K562 (cell line): ENCODE results near the gene RASAL3. TPM values are rescaled to one million over a fixed set of nuclear protein-coding genes. Genes with fewer than 3 reads are reported as not detected.

Experiments
- ATAC-seq: fragments of 200-7000 bp; cut with Tn5 transposase; 3 replicates; pipeline ENCODE4 v1.9.1; 2020; ENCODE audit warnings: moderate library complexity
- BruUV-seq: library from RNA; stranded (reverse); fragments of 400-500 nt; replicated peaks from 2 replicates; lab custom pipeline; 2021; lab: Mats Ljungman, UMichigan
- CTCF ChIA-PET: fragments of 300-600 bp; formaldehyde crosslinking; extraction: SDS; loops from one replicate; lab custom pipeline; 2021; ENCODE audit warnings: low intra/inter-chr PET ratio; lab: Yijun Ruan, JAX
- POLR2A ChIA-PET: fragments of 300-600, 350-650 bp; sonication (Branson Sonifier 250); formaldehyde crosslinking; extraction: SDS; loops from one replicate; lab custom pipeline; 2021; ENCODE audit warnings: antibody characterized with exemption, inconsistent platforms; lab: Yijun Ruan, JAX
- DNase-seq, 4 experiments: peaks; one replicate each; pipeline versions ENCODE4 v3.0.0 to v3.0.0-alpha.2; 2011 to 2018; ENCODE audit warnings: low spot score in 3 of 4, mixed read lengths in 3 of 4; ENCODE audit errors: extremely low read depth in 1 of 4
- FAIRE-seq: peaks from 2 replicates; lab custom pipeline; 2011; peaks lifted over from hg19 to GRCh38; lab: Jason Lieb, UNC
- H2AFZ ChIP-seq: 2 replicates; pipeline ENCODE4 v1.6.0; 2011; ENCODE audit warnings: low read depth, low read length, control low read depth, inconsistent platforms
- H3K27ac ChIP-seq: fragments of 200-600 bp; 3 replicates; pipeline ENCODE4 v1.8.0; 2011; ENCODE audit warnings: low read depth, mild to moderate bottlenecking, control low read depth, inconsistent platforms, low read length, moderate library complexity, mixed read lengths; ENCODE audit errors: extremely low read depth
- H3K27me3 ChIP-seq, 2 experiments: fragments of 300-600 bp in 1 of 2; 2 replicates in 1 of 2; 3 replicates in 1 of 2; pipeline versions ENCODE4 v1.6.0 to v1.8.0; 2011; ENCODE audit warnings: inconsistent platforms in 2 of 2, low read length in 2 of 2, mild to moderate bottlenecking in 1 of 2, mixed read lengths in 1 of 2, moderate library complexity in 1 of 2; ENCODE audit not compliant: control insufficient read depth in 2 of 2, insufficient read depth in 2 of 2
- H3K36me3 ChIP-seq: fragments of 300-600 bp; 3 replicates; pipeline ENCODE4 v1.8.0; 2011; ENCODE audit warnings: mild to moderate bottlenecking, low read length, inconsistent platforms; ENCODE audit not compliant: control insufficient read depth, insufficient read depth
- H3K4me1 ChIP-seq, 2 experiments: fragments of 200-600 bp in 1 of 2; replicated peaks in 1 of 2; 2 replicates in 1 of 2; 3 replicates in 1 of 2; pipeline versions ENCODE4 v1.5.1 to v1.8.0; 2011; ENCODE audit warnings: inconsistent platforms in 2 of 2, low read length in 2 of 2, mild to moderate bottlenecking in 1 of 2, mixed read lengths in 1 of 2, moderate library complexity in 1 of 2; ENCODE audit not compliant: control insufficient read depth in 2 of 2, insufficient read depth in 2 of 2
- H3K4me2 ChIP-seq: 2 replicates; pipeline ENCODE4 v1.6.1; 2011; ENCODE audit warnings: low read length, control low read depth, inconsistent platforms, mixed read lengths; ENCODE audit not compliant: insufficient read depth
- H3K4me3 ChIP-seq: fragments of 200-600 bp; sonication (generic), shearing (Covaris generic); 2 replicates; pipeline ENCODE4 v1.5.1; 2016; ENCODE audit warnings: control low read depth, inconsistent platforms
- H3K79me2 ChIP-seq: fragments of 200-600 bp; 3 replicates; pipeline ENCODE4 v1.8.0; 2011; ENCODE audit warnings: low read length, inconsistent platforms; ENCODE audit not compliant: control insufficient read depth, insufficient read depth
- H3K9ac ChIP-seq, 2 experiments: 2 replicates each; pipeline versions ENCODE4 v1.6.0 to v1.6.1; 2011; ENCODE audit warnings: low read depth in 2 of 2, low read length in 2 of 2, control low read depth in 1 of 2, inconsistent platforms in 1 of 2, mild to moderate bottlenecking in 1 of 2, mixed read lengths in 1 of 2; ENCODE audit not compliant: insufficient read depth in 1 of 2
- H3K9me1 ChIP-seq: one replicate; pipeline ENCODE4 v1.6.0; 2011; ENCODE audit warnings: inconsistent platforms, mild to moderate bottlenecking, low read length, moderate library complexity; ENCODE audit not compliant: control insufficient read depth, insufficient read depth
- H3K9me3 ChIP-seq: replicated peaks from 2 replicates; pipeline ENCODE4 v1.5.1; 2011; ENCODE audit warnings: low read depth, low read length, inconsistent platforms; ENCODE audit not compliant: control insufficient read depth, insufficient read depth
- H4K20me1 ChIP-seq: replicated peaks from 2 replicates; pipeline ENCODE4 v1.6.1; 2011; ENCODE audit warnings: low read length, inconsistent platforms, mixed read lengths; ENCODE audit not compliant: control insufficient read depth, insufficient read depth
- ARNT ChIP-seq, 2 experiments: fragments of 450-650 bp; IDR thresholded peaks; 2 replicates each; pipeline ENCODE4 v1.6.1; 2016; ENCODE audit warnings: mild to moderate bottlenecking in 1 of 2
- ATF6 ChIP-seq: sonication (generic); formaldehyde crosslinking; IDR thresholded peaks from 2 replicates; pipeline ENCODE4 v1.4.0; 2020; ENCODE audit warnings: mild to moderate bottlenecking, missing genetic modification reagents
- CCAR2 ChIP-seq: fragments of 200-400 bp; formaldehyde crosslinking; IDR thresholded peaks from 2 replicates; pipeline ENCODE4 v1.6.1; 2017; ENCODE audit warnings: mild to moderate bottlenecking, low read depth, low read length
- CEBPB ChIP-seq: fragments of 450-650 bp; IDR thresholded peaks from 2 replicates; pipeline ENCODE4 v1.6.1; 2016; ENCODE audit warnings: missing genetic modification characterization, missing compliant biosample characterization
- ETV1 ChIP-seq: fragments of 450-650 bp; conservative IDR thresholded peaks from 2 replicates; pipeline ENCODE4 v1.6.1; 2016; ENCODE audit warnings: missing genetic modification characterization, control low read depth, low read depth, missing compliant biosample characterization
- POLR2AphosphoS2 ChIP-seq: IDR thresholded peaks from 2 replicates; pipeline ENCODE4 v1.6.1; 2012; ENCODE audit warnings: low read length, improper control_type of control experiment
- SPI1 ChIP-seq: IDR thresholded peaks from 2 replicates; pipeline ENCODE4 v1.6.1; 2011; ENCODE audit warnings: low read depth, low read length, control low read depth, borderline replicate concordance
- YY1 ChIP-seq, 3 experiments: IDR thresholded peaks; 2 replicates each; pipeline ENCODE4 v1.6.1; 2011; ENCODE audit warnings: low read length in 2 of 3, mild to moderate bottlenecking in 2 of 3, moderate library complexity in 2 of 3, borderline replicate concordance in 1 of 3, control low read depth in 1 of 3, low read depth in 1 of 3; ENCODE audit not compliant: insufficient read depth in 3 of 3, insufficient replicate concordance in 2 of 3, control insufficient read depth in 1 of 3, insufficient read length in 1 of 3; ENCODE audit errors: extremely low read depth in 1 of 3
- ZBTB17 ChIP-seq: fragments of 450-650 bp; formaldehyde crosslinking; IDR thresholded peaks from 2 replicates; pipeline ENCODE4 v1.4.0; 2020; ENCODE audit warnings: mild to moderate bottlenecking
- ZKSCAN8 ChIP-seq: fragments of 200-800 bp; sonication (Bioruptor generic); IDR thresholded peaks from 2 replicates; pipeline ENCODE4 v1.6.1; 2016; ENCODE audit warnings: missing genetic modification characterization, missing compliant biosample characterization
- ZNF197 ChIP-seq: fragments of 200-800 bp; sonication (Bioruptor generic); IDR thresholded peaks from 2 replicates; pipeline ENCODE4 v1.6.1; 2016; ENCODE audit warnings: low read depth, missing genetic modification characterization, missing compliant biosample characterization
- ZNF77 ChIP-seq: fragments of 250-450 bp; sonication (Bioruptor Pico); IDR thresholded peaks from 2 replicates; pipeline ENCODE4 v1.5.0; 2020
- WGBS: fragments of 100-300 bp; shearing (Covaris generic); methylation state at CpG from one replicate; pipeline ENCODE4 v1.1.6; 2016; ENCODE audit warnings: low coverage, mixed read lengths; ENCODE audit not compliant: insufficient coverage; ENCODE audit errors: missing lambda C conversion rate; 5-methylcytosine and 5-hydroxymethylcytosine counted together
- in situ Hi-C: fragments of 300-500 bp; cut with MboI; formaldehyde crosslinking; loops from 4 replicates; pipeline ENCODE4 v1.15.0; 2018; ENCODE audit warnings: inconsistent platforms, mixed read lengths
- intact Hi-C: fragments of 100-400 bp; cut with micrococcal nuclease; formaldehyde crosslinking; loops from 2 replicates; pipeline ENCODE4 v1.14.2; 2022
- polyA plus RNA-seq, 8 experiments: library from polyadenylated mRNA; depleted of rRNA in 4 of 8; stranded (reverse) in 5 of 8; unstranded in 3 of 8; fragments of >200 nt; fragmentation: Nextera tagmentation in 2 of 8; fragmentation: Illumina TruSeq in 1 of 8; extraction: Ambion mirVana in 2 of 8; extraction: Trizol in 1 of 8; gene quantifications; 2 replicates each; pipeline versions ENCODE4 v1.2.1 to v1.2.3, GENCODE V29; 2011 to 2014; ENCODE audit warnings: inconsistent platforms in 1 of 8, missing spikeins in 1 of 8
- total RNA-seq, 7 experiments: library from RNA; depleted of rRNA in 6 of 7; stranded (reverse); fragments of >200 nt in 6 of 7; fragmentation: Illumina TruSeq in 2 of 7; extraction: Trizol in 2 of 7; gene quantifications; 2 replicates each; pipeline versions ENCODE4 v1.2.1 to v1.2.3, GENCODE V29; 2011 to 2021; ENCODE audit warnings: low replicate concordance in 1 of 7

Gene RASAL3
- total and polyA plus RNA-seq, 9 of the 15 experiments (the other 6 are each of a cell fraction or from before 2014, with no cell fraction given), result 0.07 to 0.44 TPM; not detected in 7

- Histone ChIP-seq H4K20me1 (no peaks in the 10 kb centered on the region; the same call in 1 of the 2 replicates), H3K4me2 (no peak overlapping the region), H3K9me1 (no peaks in the 10 kb centered on the region), H3K79me2 (no peaks in the 10 kb centered on the region), H3K27ac (no peak overlapping the region), H3K4me3 (no peak overlapping the region), H3K4me1 (peaks cover 0 to 8% of the 10 kb centered on the region in 2 experiments; a peak in 2 of 5 replicates), H3K9ac (no peak overlapping the region), H3K9me3 (no peaks in the 10 kb centered on the region), H3K27me3 (peaks cover 7 to 29% of the 10 kb centered on the region in 2 experiments; a peak in 4 of 5 replicates), H3K36me3 (no peaks in the 10 kb centered on the region), H2AFZ (no peak overlapping the region)
- CTCF ChIA-PET, result no interaction called here
- DNase-seq (no peak), ATAC-seq (no peak), FAIRE-seq (no peak)
- 3% methylated on average over 9 of the region's 10 CpGs for WGBS
- no TSS peak for BruUV-seq
- in situ Hi-C loops (no loop called here), intact Hi-C loops (no loop called here)
- no peak for TF ChIP-seq YY1 (IDR thresholded peaks at IDR 0.05; ENCODE audit: borderline replicate concordance in 1 of 3, control insufficient read depth in 1 of 3, extremely low read depth in 1 of 3, insufficient read depth in 3 of 3, insufficient read length in 1 of 3, insufficient replicate concordance in 2 of 3, low read depth in 1 of 3, low read length in 2 of 3)
- TF ChIP-seq ZKSCAN8 (CRISPR knock-in tag), result no peak
- TF ChIP-seq POLR2AphosphoS2, result no peak
- no peak for TF ChIP-seq ZBTB17 (CRISPR knock-in tag)
- no peak for TF ChIP-seq ARNT (IDR thresholded peaks at IDR 0.05)
- no peak for TF ChIP-seq ZNF77 (CRISPR knock-in tag)
- TF ChIP-seq ATF6 (CRISPR knock-in tag), result no peak
- TF ChIP-seq ZNF197 (CRISPR knock-in tag), result no peak
- TF ChIP-seq CCAR2, result no peak
- TF ChIP-seq CEBPB (tag), result no peak
- TF ChIP-seq ETV1 (tag), result no peak
- no peak for TF ChIP-seq SPI1
- POLR2A ChIA-PET, result interaction anchor here (0.6 kb wide), 2 partner anchors 9 to 67 kb away, joined by 3 to 4 read pairs; no protein-coding TSS in a partner anchor
Measured at GRCh38 chr19:15475611-15476010, 11.3 kb upstream of the RASAL3 start.
